Ovary (tissue), 3 donors: ENCODE results near the gene PALMD.

ENCODE experiments used
- CTCF ChIP-seq, 3 donors: fragments of 450-650 bp in 2 of 3; fragments of 200-600 bp in 1 of 3; IDR thresholded peaks; one replicate each; pipeline versions ENCODE4 v1.5.1 to v1.8.0; 2016 to 2022; ENCODE audit warnings: antibody characterized with exemption in 3 of 3, mild to moderate bottlenecking in 1 of 3
- EP300 ChIP-seq: sonication (generic); formaldehyde crosslinking; IDR thresholded peaks from one replicate; pipeline ENCODE4 v1.6.1; 2017; ENCODE audit warnings: antibody characterized with exemption
- POLR2A ChIP-seq: fragments of 450-650 bp; IDR thresholded peaks from one replicate; pipeline ENCODE4 v1.6.1; 2017; ENCODE audit warnings: antibody characterized with exemption, mild to moderate bottlenecking, moderate library complexity
- donor health status: DM: no; HTN: no; CAD: no.

- TF ChIP-seq POLR2A = no peak
- no peak for TF ChIP-seq CTCF (IDR thresholded peaks at IDR 0.05)
- TF ChIP-seq EP300 = no peak
These were observed 23.9 kb downstream of the PALMD start for GRCh38 chr1:99669821-99670220.
